Epithelial cell of proximal tubule (primary cell): ENCODE data around the gene POC1A. TPM values are rescaled to one million over a fixed set of nuclear protein-coding genes. Genes with fewer than 3 reads are reported as not detected.

Experiments used
- DNase-seq: peaks from one replicate; pipeline ENCODE4 v3.0.0-alpha.2; 2011; ENCODE audit warnings: low read depth
- H3K4me3 ChIP-seq: 2 replicates; pipeline ENCODE4 v1.5.1; 2011; ENCODE audit warnings: low read depth, mild to moderate bottlenecking, low read length
- total RNA-seq: library from RNA; depleted of rRNA; stranded (reverse); fragments of >200 nt; gene quantifications from 2 replicates; pipeline ENCODE4 v1.2.3, GENCODE V29; 2015
- TF ChIP-seq, protein P1 (sequence below): conservative IDR thresholded peaks from 2 replicates; pipeline ENCODE4 v1.5.1; 2012; ENCODE audit warnings: low read depth, mild to moderate bottlenecking, low read length

POC1A gene
- total RNA-seq, 1 donor from 2014 or later = 15.7 TPM

DNA sequence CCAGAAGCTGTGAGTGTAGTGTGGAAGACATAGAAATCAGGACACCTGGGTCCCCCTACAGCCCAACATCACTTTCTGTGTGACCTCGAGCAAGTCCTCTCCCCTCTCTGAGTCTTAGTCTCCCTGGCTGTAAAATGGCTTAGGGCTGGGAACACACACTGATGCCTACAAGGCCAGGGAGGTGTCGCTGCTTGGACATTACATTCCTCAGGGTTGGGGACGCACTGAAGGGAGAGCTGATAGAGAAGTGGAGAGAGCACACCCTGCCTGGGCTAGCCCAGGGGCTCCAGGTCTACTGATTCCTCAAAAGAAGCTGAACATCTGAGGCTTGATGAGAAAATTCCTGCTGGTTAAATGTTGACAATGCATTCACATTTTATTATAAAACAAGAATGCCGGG is 37.4 kb upstream of the POC1A start:
- H3K4me3 ChIP-seq = no peak overlapping the region
- DNase-seq = no peak
- TF ChIP-seq, protein P1, sequence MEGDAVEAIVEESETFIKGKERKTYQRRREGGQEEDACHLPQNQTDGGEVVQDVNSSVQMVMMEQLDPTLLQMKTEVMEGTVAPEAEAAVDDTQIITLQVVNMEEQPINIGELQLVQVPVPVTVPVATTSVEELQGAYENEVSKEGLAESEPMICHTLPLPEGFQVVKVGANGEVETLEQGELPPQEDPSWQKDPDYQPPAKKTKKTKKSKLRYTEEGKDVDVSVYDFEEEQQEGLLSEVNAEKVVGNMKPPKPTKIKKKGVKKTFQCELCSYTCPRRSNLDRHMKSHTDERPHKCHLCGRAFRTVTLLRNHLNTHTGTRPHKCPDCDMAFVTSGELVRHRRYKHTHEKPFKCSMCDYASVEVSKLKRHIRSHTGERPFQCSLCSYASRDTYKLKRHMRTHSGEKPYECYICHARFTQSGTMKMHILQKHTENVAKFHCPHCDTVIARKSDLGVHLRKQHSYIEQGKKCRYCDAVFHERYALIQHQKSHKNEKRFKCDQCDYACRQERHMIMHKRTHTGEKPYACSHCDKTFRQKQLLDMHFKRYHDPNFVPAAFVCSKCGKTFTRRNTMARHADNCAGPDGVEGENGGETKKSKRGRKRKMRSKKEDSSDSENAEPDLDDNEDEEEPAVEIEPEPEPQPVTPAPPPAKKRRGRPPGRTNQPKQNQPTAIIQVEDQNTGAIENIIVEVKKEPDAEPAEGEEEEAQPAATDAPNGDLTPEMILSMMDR = no peak

DNA sequence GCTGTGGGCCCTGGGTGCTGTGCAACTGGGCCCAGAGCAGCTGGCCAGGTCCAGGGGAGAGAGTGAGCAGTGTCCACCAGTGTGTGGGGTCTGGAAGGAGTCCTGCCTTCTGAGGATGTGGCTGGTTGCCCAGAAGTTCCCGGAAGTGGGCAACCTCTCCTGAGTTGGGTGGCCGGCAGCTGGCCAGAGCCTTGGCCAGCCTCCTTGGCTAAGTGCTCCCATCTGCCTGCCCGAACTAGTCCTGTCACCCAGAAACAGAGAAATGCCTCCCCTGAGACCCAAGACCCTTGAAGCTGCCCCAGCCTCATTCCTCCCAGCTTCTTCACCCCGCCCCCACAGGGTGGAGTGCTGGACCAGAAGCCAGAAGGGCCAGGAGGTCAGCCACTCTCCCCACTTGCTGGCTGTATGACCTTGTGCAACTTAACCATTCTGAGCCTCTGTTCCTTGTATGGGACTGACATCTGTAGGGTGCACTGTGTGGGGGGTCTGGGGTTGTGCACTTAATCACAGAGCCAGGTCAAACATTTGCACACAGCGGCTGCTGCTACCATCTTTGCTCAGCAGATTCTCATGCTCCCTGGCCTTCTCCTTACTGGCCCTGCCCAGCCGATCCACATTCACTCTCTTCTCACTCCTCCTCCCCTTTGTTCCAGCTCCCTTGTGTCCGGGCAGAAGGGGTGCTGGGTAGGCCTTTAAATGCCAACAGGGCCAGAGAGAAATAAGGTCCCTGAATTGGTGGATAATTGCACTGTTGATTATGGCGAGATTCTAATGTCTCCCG is 36.3 kb upstream of the POC1A start:
- TF ChIP-seq, protein P1 = no peak
- no peak for DNase-seq

DNA sequence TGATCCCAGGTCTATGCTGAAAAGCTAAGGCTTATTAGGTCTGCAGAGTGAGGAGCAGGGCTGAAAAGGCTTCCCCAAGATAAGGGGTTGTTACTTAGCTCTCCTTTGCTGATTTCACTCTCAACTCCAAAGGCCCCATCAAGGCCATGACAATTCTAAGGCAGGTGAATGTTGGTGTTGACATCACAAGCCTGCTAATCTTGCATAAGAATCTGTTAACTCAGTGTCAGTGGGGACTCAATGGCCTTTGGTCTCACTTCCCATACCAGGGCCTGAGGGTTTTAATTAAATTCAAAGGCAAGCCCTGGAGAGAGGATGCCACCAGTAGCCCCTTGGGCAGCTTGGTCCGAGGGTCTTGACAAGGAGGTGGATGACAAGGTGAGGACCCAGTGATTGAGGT is 34.3 kb upstream of the POC1A start:
- TF ChIP-seq, protein P1 = no peak
- no peak overlapping the region for H3K4me3 ChIP-seq
- no peak for DNase-seq

More for the DNA sequence above, 36.3 kb upstream of the POC1A start:
- no peak overlapping the region for H3K4me3 ChIP-seq

DNA sequence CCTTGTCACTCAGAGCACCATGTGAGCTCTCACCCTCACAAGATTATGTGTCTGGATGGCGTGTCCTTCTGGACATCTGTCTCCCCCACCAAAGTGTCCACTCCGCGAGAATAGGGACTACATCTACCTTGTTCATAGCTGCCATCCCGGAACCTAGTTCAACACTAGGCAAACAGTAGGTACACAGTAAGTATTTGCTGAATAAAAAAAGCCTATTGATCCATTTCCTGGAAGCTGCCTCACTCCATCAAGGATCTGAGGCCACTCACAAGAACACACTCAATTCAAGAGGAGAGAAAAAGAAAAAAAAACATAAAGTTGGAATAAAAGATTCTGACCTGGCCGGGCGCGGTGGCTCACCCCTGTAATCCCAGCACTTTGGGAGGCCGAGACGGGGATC is 32.5 kb upstream of the POC1A start:
- TF ChIP-seq, protein P1 = no peak
- no peak overlapping the region for H3K4me3 ChIP-seq
- no peak for DNase-seq

DNA sequence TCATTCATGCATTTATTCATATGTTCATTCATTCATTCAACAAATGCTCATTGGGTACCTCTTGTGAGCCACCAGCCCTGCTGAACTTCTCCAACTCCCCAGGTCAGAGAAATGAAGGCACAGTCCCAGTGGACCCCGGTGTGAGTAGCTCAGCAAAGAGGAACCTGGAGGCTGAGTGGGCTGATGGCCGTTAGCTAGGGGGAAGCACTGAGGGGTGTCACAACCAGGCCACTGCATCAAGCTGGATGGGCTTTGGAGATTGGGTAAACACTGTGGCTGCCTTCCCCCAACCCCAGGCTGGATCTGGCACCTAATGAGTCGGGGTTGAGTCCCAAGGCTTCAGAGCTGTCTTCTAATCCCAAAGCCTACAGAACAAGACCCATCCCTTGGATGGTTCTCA is 31.6 kb upstream of the POC1A start:
- TF ChIP-seq, protein P1 = no peak
- no peak for DNase-seq

DNA sequence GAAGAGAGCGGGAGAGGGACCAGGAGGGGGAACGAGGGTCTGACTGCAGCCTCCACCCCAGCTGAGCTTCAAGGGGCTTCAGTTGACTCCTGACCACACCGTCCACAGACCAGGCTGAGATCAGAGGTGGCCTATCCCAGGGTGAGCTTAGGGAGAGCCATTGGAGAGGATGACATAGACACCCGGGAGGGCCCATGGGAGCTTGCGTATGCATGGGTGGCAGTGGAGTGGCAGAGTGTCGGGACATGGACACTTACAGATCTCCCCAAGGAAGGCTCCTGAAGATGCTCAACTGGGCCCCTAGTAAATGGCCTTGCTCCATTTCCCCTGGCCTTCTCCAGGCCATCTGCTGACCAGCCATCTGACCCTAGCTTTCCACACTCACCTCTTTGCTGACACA is 31.1 kb upstream of the POC1A start:
- DNase-seq = no peak
- TF ChIP-seq, protein P1 = no peak
- H3K4me3 ChIP-seq = no peak overlapping the region

More for the DNA sequence above, 31.6 kb upstream of the POC1A start:
- no peak overlapping the region for H3K4me3 ChIP-seq

DNA sequence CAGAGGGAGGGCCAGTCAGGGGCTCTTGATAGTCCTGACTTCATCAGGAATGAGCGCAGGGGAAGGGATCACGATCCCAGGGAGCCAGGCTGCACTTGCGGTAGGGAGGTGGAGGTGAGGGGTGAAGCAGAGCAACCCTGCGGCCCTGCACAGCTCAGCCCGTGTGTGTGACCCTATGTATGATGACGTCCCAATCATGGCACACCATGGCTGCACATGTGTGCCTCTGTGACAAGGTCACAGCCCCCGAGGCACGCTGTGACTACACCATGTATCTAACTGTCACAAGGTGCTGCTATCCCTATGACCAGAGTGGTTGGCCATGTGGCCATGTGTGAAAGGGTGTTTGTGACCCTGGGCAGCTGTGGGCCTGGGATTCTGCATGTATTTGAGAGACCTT is 30.5 kb upstream of the POC1A start:
- no peak for DNase-seq
- TF ChIP-seq, protein P1 = no peak
- no peak overlapping the region for H3K4me3 ChIP-seq
